Kidney capillary endothelial cell (primary cell): ENCODE measurements around the gene RHCE.
"Not testable (repeated sequence)": the region's sequence is repeated elsewhere in the genome, so short reads cannot be mapped to it uniquely, and the experiment has no call there.

Experiments used
- DNase-seq: peaks from one replicate; pipeline ENCODE4 v3.0.0-alpha.2; 2018; ENCODE audit warnings: low spot score

The RHCE gene

DNA sequence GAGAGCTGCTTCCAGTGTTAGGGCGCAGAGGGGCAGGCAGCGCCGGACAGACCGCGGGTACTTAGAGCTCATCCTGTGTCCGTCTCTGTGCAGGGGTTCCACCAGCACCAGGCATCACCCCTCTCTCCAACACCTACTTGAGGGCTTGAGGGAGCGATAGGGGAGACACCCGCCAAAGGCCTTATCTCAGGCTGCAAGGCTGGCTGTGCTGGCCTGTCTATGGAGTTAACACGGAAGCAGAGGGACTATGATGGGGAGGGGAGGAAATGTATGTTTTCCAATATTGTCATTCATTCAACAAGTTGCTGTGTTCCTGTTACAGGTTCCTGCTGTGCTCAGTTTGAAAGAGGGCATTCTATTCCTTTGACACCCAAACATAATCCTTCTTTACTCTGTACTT lies at the start of gene RHCE:
RHCE (minus strand) TSS at position 111 of the 400 bp plus-strand sequence; CDS start at position 72, 39 bp downstream.
- DNase-seq = not testable (repeated sequence)

DNA sequence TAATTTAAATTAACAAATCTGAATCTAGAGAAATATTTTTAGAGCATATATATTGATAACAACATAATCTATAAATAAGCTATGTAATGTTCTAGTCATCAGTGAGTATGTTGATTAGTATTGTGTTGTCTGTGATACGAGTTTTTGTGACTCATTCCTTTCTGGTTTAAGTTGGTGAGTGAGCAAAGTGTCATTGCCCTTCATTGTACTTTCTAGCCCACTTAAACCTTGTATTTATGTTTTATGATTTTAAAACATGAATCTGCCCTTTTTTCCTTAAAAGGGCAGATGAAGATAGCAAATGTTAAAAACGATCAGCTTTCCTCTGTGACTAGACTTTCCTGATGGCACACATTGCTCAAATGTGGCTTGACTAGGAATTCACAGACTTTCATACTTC lies 48.6 kb upstream of the RHCE start:
- DNase-seq = peak; percentile 79

DNA sequence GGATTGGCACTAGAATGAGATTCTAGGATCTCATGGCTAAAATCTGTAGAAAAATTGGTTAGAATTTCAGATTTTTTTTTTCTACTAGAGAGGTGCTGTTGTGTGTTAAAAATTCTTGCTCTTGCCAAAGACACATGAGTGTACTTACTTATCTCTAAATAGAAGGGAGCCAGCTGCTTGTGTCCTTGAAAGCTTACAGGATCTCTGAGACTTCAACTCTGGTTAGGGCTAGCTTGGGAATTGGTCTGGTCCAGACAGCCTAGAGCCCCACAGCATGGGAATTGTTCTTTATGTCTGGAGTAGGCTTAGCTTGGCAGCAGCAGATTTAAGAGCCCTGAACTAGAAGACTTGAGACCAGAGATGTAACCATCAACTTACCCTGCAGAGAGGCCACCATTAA lies 47.4 kb upstream of the RHCE start:
- no peak for DNase-seq

DNA sequence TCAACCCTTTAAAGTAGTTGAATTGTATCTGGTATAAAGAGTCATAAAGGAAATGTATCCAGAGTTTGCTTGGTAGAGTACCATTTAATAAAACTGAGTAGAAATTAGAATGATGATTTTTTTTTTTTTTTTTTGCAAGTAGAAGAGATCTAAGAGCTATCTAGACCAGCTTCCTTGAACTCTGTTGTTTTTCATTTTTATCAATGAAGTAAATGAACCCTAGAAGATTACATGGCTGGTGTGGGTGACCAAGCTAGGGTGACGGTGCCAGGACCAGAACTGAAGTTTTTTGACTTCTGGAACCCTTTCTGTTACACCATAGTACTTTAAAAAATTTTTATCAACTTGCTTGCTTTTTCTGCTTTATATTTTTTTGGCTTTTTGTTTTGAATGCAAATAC lies 47.0 kb upstream of the RHCE start:
- no peak for DNase-seq

DNA sequence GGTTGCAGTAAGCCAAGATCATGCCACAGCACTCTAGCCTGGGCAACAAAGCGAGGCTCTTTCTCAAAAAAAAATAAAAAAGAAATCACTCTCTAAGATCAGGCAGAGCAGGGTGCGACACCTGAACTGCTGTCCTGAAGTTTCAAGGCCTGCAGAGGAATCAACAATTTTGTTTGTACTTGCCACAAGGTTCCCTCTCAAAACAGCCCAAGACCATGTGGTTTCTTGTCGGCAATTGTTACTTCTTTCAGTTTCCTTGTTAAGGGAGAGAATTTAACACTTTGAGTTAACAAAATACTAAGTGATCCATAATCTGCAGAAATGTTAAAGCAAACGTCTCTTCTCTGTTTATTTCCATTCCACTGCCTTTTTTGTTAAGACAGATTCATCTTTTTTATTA lies 46.6 kb upstream of the RHCE start:
- DNase-seq = no peak

DNA sequence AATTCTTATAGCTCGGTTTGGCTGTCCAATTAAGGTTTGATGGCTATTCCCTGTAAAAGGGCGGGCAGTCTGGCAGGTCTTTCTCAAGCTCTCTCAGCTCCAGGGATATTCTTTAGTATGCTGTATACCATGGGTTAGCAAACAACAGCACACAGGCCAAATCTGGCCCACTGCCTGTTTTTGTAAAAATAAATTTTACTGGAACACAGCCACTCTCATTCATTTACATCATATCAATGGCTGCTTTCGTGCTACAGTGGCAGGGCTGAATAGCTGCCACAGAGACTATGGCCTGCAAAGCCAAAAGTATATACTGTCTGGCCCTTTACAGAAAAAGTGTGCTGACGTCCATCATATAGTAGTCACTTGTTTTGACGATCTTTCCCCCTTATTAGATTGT lies 42.1 kb upstream of the RHCE start:
- DNase-seq = no peak

DNA sequence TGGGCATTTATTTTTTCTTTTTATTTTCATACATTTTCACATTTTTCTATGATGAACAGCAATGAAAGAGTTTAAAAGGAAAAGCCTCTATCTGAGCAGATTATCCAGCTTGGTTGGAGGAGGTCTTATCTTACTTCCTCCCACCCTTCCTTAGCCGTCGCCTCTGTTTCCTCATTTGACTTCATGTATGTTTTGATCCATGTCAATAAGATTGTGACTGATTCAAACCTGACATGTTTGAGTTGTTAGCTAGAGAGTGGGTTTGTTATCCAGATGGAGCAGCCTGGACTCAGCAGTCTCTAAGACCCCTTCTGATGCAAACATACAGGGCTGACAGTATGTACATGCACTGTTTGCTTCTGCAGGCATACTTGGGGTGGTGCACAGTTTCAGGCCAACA lies 41.2 kb upstream of the RHCE start:
- no peak for DNase-seq

DNA sequence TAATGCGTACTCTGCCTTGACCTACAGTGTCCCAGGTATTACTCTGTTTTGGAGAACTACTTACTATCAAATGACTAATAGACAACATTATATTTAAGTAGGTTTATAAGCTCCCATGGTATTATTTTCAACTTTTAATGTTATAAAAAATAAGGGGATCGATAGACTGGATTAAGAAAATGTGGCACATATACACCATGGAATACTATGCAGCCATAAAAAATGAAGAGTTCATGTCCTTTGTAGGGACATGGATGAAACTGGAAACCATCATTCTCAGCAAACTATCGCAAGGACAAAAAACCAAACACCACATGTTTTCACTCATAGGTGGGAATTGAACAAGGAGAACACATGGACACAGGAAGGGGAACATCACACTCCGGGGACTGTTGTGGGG lies 40.2 kb upstream of the RHCE start:
- not testable (repeated sequence) for DNase-seq

DNA sequence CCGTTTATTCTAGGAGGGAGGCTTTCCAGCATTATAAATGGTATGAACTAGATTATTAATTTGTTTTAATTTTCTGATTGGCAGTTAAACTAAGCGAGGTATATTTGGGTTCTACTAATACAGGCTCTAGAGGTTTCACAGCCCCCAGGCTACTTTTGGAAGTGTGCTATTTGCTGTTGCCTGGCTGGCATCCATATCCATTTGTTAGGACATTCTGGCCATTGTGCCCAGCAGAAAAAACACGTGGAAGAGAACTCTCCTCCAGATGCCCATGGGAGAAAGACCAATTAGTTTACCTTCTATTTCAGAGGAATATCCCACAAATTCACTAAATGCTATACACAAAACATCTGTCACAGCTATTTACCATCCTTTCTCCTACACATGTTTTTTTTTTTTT lies 39.4 kb upstream of the RHCE start:
- no peak for DNase-seq

DNA sequence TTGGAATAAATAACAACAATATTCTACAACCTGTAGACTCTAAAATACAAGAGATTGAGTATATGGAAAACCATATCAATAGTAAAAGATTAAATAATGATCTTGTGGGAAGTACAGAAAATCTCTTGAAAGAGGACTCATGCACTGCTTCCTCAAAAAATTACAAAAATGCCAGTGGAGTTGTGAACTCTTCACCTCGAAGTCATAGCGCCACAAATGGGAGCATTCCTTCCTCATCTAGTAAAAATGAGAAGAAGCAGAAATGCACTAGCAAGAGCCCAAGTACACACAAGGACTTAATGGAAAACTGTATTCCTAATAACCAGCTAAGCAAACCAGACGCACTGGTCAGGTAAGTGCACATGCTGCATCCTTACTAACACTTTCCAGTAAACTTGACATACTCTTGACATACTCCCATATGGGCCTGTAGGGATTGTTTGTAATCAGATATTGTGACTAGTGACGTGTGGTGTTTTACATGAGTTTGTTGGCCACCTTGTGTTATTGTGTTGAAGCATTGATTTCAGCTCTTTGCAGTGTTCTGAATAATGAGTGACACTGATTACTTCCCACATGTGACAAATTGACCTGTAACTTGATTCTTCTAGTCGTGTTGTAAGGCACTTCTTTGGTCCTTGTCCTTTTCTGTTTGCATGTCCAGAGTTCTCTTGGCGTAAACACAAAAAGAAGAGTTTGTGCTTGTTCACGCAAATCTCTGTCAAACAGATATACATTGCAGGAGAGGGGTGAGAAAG lies 38.1 kb upstream of the RHCE start:
- DNase-seq = no peak

DNA sequence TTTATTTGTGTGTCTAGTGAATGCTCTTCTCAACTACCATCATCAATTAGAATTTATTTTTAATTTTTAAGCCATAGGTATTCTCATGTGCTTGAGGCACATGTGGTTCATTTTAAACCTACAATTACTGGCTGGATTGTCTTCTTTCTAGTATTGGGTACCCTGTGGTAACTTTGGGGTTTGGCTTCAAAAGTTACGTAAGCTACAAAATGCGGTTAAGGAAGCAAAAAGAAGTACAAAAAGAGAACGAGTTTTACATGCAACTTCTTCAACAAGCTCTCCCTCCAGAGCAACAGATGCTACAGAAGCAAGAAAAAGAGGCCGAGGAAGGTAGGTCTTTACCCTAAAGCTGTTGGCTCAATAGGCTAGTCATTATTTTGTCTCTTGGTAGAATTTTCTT lies 35.9 kb upstream of the RHCE start:
- DNase-seq = no peak

DNA sequence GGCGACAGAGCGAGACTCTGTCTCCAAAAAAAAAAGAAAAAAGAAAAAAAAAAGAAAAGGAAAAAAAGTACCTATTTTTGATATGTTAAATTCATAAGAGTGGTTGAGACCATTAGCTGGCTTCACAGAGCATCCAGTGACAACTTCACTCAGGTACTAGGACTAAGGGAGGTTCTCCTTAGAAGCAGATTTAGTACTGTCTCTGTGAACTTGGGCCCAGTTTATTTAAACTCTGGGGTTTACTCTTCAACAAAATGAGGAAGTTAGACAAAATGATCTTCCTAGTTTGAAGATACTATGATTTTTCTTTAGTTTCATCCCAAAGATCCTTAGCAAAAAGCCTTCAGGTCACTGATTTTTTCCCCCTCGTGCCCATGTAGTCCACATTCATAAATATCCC lies 31.3 kb upstream of the RHCE start:
- DNase-seq = no peak

DNA sequence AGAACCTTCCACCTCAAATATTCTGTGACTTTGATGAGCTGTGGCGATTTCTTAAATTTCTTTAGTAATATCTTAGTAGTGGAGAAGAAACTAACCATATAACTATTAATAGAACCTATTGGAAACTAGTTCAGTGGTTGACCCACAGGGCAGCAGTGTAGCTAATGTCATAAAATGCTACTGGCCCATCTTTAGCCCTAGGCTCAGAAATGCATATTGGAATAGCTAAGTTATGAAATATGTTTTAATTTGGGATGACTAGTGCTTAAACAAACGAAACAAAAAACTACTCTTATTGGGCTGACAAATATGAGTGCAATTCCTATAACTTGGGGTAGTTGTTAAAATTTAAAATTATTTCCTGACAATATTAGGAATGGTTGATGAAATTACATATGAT lies 30.3 kb upstream of the RHCE start:
- no peak for DNase-seq

DNA sequence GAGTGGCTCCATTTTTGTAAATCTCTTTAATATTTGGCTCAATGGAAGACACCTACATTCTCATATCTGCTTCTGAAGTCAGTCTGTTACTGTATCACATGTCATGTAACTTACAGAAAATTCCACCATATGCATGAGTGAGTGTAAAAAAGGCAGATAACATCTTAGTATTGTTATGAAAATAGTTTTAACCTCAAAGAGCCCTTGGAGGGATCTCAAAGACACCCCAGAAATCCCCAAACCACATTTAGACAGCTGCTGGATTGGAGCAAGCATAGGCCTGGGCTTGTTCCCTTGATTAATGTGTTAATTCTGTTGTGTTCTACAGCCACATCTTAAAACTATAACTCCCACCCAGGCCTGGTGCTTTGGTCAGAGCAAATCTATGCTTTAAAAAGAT lies 26.9 kb upstream of the RHCE start:
- no peak for DNase-seq

DNA sequence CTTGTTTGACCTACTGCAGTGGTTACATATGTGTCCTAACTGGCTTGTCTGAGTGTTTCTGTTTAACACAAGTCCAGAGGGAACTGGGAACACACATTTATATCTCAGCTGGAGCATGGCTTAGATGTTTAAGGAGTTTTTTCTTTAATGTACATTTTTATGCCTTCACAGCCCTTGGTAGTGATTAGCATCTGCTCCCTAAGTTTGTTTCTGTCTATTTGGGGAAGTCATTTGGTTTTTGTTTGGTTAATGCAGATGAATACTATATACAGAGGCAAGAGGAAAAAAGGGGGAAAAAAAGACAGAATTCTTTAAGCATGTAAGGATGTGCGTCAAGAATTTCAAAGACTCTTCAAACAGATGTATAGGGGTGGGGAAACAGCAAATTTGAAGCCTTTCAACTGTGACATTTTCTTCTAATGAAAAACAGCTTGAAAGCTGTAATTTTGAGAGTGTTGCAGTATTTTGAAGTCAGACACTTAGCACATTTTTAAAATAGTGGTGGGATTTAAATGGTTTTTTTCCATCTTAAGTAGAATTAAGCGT lies 25.4 kb upstream of the RHCE start:
- no peak for DNase-seq

DNA sequence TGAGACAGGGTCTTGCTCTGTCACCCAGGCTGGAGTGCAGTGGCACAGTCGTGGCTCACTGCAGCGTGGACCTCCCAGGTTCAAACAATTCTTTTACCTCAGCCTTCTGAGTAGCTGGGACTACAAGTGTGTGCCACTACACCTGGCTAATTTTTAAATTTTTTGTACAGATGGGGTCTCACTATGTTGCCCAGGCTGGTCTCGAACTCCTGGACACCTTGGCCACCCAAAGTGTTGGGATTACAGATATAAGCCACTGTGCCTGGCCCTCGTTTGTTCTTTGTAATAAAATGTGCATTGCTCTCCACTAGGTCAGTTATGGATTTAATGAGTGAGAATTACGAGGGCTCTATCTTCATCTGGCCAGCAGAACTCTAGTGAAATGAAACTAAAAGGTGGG lies 24.0 kb upstream of the RHCE start:
- not testable (repeated sequence) for DNase-seq

DNA sequence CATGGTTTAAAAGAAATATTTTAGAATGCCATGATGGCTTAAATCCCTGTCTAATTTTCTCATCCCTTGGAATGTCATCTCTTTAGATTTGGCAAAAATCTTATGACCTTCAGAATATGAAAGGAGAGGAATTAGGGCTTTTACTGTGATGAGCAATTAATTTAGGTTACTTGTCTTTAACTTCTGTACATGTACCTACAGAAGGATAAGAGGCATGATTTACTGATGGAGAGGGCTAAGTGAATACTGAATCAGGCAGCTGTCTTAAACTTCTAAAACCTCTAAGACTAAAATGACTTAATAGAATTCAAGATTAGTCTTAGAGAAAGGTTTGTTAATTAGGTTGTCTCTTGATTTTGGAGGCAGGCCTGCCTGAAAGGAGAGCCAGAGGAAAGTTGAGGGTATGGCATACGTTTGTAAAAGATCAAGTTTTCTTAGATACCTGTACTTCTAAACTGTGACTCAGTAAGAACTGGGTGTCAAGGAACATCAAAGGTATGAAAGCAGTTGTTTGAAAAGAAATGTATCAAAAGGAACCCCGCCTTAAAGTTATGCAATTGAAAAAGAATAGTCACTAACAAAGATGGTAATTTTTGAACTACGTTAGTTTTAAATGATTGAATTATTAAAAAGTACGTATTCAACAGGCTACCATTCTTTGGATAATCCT lies 22.5 kb upstream of the RHCE start:
- no peak for DNase-seq

DNA sequence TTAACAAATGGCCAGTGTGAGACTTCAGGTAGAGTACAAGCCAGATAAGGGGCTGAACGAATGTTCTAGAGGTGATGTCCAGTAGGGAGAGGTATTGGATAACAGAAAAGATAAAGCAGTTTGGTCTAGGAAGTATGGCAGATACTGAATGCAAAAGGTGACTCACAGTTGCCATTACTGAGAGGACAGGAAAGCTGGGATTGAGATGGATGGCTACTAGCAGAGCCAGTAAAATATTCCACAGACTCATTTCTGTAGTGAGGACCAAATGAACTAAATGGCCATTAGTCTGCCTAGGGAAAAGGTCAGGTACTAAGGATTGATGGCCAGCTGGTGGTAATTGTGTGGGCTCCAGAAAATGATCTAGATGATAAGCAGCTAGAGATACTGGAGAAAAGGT lies 21.6 kb upstream of the RHCE start:
- DNase-seq = peak; percentile 65

DNA sequence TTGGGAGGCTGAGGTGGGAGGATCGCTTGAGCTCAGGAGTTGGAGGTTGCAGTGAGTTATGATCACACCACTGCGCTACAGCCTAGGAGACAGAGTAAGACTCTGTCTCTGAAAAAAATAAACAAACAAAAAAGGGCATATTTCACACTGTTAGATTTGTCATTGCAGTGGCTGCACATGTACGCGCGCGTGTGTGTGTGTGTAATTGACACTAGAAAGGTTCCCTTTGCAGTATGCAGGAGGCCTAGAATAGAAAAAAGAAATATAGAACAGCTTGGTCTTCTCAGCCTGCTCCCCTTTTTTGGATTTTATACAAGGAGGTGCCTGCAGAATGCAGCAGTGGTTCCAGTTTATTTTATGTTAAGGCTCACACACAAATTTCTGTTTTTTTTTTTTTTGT lies 18.7 kb upstream of the RHCE start:
- DNase-seq = no peak

DNA sequence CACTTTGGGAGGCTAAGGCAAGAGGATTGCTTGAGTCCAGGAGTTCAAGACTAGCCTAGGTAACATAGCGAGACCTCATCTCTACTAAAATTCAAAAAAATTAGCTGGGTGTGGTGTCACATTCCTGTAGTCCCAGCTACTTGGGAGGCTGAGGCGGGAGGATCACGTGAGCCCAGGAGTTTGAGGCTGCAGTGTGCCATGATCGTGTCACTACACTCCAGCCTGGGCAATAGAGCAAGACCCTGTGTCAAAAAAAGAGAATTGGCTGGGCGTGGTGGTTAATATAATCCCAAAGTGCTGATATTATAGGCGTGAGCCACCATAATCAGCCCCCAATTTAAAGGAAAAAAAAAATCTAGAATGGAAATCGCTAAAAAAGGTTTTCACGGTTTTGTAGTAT lies 17.0 kb upstream of the RHCE start:
- no peak for DNase-seq

DNA sequence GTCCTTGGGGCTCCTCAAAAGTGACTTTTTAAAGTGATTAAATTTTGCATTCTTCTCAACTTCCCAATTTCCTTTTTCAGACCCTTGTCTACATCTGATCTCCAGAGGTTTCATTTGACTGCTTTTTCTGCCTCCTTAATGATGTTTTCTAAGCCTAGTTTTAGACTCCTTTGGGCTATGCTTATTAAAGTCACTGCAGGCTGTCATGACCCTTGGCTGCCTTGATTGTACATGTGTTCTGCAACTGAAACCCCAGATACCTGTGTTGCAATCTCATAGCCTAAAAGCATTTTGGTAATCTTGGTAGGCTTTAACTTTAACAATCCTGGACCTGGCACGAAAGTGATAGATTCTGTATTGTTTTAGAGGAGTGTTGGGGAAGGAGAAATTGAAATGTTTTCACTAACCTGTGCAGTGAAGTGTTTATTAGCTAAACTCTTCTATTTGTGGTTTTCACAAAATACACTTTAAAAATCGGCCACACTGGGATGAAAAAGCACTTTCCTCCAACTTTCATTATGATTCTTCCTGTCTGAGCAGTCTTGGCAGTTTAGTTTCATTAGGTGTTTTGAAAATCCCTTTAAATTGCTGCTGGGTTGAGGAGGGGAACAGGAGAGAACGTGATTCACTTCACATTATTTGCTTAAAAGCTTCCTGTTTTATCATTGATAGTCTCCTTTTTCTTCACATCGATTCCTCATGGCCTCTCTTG lies 14.9 kb upstream of the RHCE start:
- DNase-seq = no peak

DNA sequence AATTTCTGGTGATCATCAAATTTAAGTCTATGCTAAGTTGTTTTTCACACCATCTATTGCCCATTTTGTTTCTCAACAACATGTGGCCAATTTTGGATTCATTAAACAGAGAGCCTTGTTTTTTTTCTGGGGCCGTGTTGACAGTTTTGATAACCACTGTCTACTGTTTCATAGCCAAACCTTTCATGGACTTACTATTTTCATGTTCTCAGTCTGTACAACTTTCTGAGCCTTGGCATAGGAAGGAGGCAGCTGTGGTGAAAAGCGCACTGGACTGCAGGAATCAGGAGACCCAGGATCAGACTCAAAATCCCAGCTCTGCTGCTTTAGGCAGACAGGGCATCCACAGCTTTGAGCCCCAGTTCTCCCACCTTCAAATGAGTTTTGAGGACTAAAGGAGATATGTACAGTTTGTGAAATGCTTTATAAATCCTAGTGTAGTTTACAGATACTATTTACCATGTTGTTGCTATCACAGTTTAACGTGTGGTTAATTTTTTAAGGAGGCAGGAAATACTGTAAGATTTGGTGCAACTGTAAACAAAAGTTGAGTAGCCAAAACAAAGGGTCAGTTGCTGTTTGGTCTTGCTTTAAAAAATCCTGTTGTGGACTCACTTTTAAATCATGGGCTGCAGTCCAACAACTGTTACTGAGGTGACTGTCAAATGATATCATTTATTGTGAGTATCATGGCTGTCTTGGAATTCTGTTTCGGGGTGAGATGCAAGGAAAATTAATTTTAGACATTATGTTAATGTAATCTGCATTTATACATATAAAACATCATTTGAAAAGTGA lies 13.0 kb upstream of the RHCE start:
- DNase-seq = no peak
